ENCODE measurements around the gene ADAM19. TPM values are rescaled to one million over a fixed set of nuclear protein-coding genes. Genes with fewer than 3 reads are reported as not detected.

Gene ADAM19
- total RNA-seq, 2 donors from 2014 or later, result 1.3 to 1.6 TPM

DNA sequence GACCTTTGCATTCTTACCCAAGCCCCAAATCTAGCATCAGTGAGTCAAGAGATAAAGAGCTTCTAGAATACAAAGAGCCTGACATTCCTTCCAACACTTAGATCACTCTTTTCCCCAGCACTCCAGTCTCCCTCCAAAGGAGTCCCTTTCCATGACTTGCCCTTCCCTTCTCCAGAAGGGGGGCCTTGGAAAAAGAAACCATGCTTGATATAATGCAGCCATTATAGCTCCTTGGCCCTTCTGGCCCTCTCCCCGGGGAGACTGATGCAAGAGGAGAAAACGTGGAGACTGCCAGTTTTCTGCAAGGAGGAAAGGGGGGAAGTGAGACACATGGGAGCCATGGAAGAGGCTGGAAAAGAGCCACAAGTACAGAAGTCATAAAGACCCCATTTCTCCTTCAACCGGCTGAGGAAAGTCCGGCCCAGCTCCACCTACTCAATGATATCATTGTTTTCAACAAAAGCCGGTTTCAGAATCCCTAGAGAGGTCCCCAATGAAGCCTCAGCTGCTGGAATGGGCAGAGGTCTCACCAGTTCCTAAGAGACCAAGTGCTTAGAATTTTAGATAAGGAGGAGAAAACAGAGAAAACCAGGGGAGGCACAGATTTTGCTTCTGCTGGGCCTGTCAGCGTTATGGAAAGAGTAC lies 29.0 kb downstream of the ADAM19 start:
- WGBS, 2 donors, result 74 to 77% methylated on average over 6 of the region's 6 CpGs
- DNase-seq (peak in 1 of 4 donors; percentile 13), ATAC-seq (peak; percentile 16)
- H3K27me3 ChIP-seq, result no peaks in the 10 kb centered on the region
- intact Hi-C loops (cut with DNase I), result no loop called here
- H3K4me1 ChIP-seq, result no peaks in the 10 kb centered on the region
- H3K36me3 ChIP-seq (replicated peaks in 1 of 2; ENCODE audit: insufficient read depth in 1 of 2, low read depth in 2 of 2), result no peaks in the 10 kb centered on the region
- no peak overlapping the region for H3K4me3 ChIP-seq
- H3K27ac ChIP-seq, result no peak overlapping the region
- TF ChIP-seq CTCF (IDR thresholded peaks at IDR 0.05) (no peak), POLR2A (IDR thresholded peaks at IDR 0.05) (no peak)
- H3K9me3 ChIP-seq, result no peaks in the 10 kb centered on the region

DNA sequence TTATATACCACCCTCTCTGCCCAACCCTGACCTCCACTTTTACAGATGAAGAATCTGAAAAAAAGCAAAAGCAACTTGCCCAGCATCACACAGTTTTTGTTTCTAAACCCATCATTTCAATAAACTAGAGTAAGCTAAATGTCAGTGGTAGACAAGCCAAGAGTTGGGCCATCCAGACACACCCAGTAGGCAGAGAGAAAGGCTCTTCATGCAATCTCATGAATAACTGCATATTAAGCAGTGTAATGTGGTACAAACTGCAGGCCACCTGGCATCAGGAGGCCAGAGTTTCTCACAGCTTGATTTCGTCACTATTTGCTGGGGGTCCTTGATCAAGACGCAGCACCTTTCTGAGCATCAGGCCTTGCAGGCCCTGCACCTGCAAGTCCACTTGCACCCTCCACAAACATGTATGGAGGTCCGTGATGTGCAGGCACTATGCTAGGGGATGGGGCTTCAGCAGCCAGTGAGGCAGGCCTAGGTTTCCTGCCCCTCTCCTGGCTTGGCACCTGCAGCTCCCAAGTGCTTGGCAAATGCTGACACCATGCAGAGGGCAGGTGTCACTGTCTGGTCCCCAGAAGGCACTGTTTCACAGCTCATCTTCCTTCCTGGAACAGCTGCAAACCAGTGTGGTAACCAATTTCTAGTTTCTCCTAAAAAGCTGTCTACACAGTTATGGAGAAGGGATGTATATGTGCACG lies 29.8 kb downstream of the ADAM19 start:
- WGBS, 2 donors, result 89 to 93% methylated on average over 4 of the region's 4 CpGs
- ATAC-seq (no peak), DNase-seq (no peak)
- Histone ChIP-seq H3K4me1 (no peaks in the 10 kb centered on the region), H3K27ac (no peak overlapping the region), H3K36me3 (replicated peaks in 1 of 2; ENCODE audit: insufficient read depth in 1 of 2, low read depth in 2 of 2) (no peaks in the 10 kb centered on the region), H3K27me3 (no peaks in the 10 kb centered on the region), H3K4me3 (no peak overlapping the region), H3K9me3 (no peaks in the 10 kb centered on the region)
- intact Hi-C loops (cut with DNase I), result no loop called here
- TF ChIP-seq CTCF (IDR thresholded peaks at IDR 0.05) (no peak), POLR2A (IDR thresholded peaks at IDR 0.05) (no peak)

DNA sequence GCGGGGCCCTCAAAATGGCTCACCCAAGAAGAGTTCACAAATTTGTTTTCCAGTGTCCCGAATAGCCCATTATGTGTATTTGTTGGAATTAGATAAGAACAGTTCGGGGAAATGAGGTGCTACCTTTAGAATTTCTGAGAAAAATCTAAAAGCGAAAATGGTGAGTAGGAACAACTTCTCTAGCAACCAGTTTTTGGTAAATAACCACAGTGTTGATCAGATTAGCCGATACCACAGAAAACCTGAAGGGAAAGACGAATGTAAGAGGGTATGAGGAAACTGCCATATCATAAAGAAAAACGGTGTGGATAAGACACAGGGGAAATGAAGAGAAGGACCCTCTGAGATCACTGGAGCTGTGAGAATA lies 31.0 kb downstream of the ADAM19 start:
- H3K4me1 ChIP-seq, result no peaks in the 10 kb centered on the region
- ATAC-seq (no peak), DNase-seq (no peak)
- intact Hi-C loops (cut with DNase I), result no loop called here
- no peaks in the 10 kb centered on the region for H3K9me3 ChIP-seq
- WGBS, 2 donors, result 73 to 79% methylated on average over 7 of the region's 7 CpGs
- H3K27me3 ChIP-seq, result no peaks in the 10 kb centered on the region
- H3K4me3 ChIP-seq, result no peak overlapping the region
- no peak overlapping the region for H3K27ac ChIP-seq
- no peak for TF ChIP-seq CTCF (IDR thresholded peaks at IDR 0.05)
- no peak for TF ChIP-seq POLR2A (IDR thresholded peaks at IDR 0.05)
- no peaks in the 10 kb centered on the region for H3K36me3 ChIP-seq (replicated peaks in 1 of 2; ENCODE audit: insufficient read depth in 1 of 2, low read depth in 2 of 2)

DNA sequence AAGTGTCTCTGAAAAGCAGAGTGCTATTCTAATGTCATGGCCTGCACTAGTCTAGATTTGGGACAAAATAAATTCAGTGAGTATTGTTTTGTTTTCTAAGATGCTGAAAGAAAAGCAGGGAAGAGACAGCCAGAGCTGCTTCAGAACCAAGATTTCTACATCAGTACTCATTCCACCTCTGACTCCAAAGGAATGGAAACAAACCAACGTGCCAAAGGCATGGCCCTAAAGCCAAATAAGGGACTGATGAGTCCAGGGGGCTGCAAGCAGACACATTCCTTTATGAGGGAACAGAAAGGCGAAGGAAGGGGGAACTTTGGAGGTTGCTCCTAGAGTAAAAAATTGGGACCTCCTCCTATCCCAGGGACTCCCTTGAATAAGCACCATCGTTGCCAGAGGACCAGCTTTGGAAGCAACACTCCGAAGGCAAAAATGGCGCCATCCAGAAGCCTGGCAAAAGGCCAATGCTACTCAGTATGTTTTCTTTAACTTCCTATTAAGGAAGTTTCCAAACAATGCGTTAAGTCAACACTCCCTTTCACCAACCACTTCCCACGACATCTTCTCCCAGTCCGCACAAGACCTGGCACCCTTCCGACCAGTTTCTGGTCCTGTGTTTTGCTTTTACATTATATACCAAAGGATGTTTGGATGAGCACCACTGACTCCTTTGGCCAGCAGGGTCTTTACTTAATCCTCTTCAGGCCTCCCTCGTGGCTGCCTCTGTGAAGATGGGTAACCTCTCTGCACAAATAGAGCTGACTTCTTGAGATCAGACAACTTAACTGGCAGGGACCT lies 31.6 kb downstream of the ADAM19 start:
- Histone ChIP-seq H3K27me3 (no peaks in the 10 kb centered on the region), H3K27ac (no peak overlapping the region), H3K4me3 (no peak overlapping the region), H3K36me3 (replicated peaks in 1 of 2; ENCODE audit: insufficient read depth in 1 of 2, low read depth in 2 of 2) (no peaks in the 10 kb centered on the region), H3K4me1 (no peaks in the 10 kb centered on the region), H3K9me3 (no peaks in the 10 kb centered on the region)
- DNase-seq (no peak), ATAC-seq (no peak)
- WGBS, 2 donors, result 64 to 73% methylated on average over 10 of the region's 10 CpGs
- TF ChIP-seq POLR2A (IDR thresholded peaks at IDR 0.05) (no peak), CTCF (IDR thresholded peaks at IDR 0.05) (no peak)
- intact Hi-C loops (cut with DNase I), result no loop called here

Data from body of pancreas (tissue), 4 donors.